ENCODE data around the gene SYNGR2.
"Not testable (repeated sequence)": the region's sequence is repeated elsewhere in the genome, so short reads cannot be mapped to it uniquely, and the experiment has no call there.

SYNGR2 gene

DNA sequence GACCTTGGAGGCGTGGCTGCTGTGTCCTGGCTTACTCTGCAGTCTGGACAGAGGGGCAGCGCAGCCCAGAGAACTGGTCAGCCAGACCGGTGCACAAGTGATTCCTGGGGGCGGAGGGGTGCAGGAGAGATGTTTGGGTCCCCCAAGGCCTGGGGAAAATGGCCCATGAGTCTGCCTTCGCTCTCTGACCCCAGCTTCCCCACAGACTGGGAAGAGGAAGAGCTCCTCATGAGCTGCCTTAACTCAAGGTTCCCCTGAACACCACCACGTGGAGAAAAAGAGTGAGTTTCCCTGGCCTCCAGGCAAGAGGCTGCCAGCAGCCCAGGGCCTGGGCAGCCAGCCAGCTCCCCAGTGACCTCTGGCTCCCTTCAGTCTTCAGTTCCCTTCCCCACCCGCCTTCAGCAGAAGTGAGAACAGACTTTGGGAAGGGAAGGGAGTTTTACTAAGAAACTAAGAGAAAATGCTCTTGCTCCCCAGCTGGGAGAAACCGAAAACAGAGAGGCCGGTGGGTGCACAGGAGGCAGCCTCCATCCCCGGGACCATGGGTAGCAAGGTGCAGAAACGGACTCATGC, 24.1 kb upstream of the SYNGR2 start:
- DNase-seq = peak; percentile 87

DNA sequence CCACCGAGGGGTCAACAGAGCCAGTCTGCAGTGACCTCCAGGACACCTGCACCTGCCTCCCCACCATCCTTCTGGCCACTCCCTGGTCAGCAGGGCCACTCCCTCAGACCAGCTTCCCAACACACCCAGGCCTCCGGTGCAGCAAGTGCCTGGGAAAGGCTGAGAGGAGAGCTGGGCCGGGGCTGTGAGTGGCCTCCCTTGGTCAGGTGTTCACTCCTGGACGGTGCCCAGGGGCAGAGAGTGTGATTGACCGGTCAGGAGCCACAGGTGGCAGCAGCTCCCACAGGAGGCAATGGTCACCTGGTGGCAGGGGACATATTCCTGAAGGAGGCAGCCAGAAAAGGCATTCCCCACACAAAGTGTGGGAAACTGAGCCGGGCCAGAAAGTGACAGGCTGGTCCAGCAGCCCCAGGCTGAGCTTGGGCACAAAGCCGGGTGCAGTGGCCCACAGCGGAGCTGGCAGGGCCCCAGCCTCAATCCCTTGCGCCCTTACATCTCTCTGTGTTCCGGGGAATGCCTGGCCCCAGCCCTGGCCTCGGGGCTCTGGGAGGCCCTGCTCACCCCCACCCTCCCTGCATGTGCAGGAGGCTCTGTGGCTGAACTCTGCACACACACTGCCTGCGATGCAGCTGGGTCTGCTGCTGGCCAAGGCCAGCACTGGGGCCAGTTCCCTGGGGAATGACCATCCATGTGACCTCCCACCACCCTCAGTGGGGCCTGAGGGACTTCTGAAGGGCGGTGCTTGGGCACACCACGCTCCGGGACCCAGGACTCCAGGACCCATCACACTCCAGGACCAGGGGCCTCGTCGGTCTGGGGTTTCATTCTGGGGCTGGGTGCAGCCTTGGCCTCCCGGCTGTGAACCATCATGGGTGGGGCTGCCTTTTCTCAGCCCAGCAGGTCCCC, 23.4 kb upstream of the SYNGR2 start:
- DNase-seq = no peak

DNA sequence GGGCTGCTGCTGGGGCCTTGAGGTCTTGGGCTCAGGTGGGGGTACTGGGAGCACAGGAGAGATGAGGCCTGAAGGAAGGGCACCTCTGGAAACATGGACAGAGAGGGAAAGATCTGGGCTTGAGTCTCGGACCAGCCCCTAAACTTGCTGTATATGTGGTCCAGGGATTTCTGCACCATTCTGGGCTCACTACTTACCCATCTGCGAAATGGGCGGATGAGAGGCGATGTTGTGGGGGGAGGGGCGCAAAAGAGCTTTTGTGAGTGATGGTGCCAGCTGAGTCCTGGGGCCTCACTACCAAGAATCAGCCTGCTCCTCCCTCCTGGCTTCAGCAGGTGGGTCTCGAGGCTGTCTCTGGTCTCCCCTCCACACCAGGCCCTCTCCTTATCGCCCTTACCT, 21.9 kb upstream of the SYNGR2 start:
- no peak for DNase-seq

DNA sequence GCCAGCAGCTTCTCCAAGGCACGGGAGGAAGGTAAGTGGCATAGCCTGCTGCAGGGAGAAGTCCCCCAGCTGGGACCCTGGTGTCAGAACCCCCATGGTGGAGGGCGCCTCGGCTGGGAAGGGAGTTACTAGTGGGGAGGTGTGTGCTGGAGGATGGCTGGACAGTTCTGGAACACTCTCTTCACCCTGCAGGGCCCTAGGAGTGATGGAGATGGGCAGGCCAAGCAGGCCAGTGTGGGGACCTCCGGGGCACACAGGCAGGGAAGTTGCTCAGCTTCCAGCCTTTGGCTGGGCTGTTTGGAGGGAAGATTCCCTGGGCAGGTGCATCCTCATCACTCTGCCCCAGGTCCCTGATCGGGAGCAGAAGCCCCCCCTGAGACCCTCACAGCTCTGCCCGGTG, 21.5 kb upstream of the SYNGR2 start:
- no peak for DNase-seq

DNA sequence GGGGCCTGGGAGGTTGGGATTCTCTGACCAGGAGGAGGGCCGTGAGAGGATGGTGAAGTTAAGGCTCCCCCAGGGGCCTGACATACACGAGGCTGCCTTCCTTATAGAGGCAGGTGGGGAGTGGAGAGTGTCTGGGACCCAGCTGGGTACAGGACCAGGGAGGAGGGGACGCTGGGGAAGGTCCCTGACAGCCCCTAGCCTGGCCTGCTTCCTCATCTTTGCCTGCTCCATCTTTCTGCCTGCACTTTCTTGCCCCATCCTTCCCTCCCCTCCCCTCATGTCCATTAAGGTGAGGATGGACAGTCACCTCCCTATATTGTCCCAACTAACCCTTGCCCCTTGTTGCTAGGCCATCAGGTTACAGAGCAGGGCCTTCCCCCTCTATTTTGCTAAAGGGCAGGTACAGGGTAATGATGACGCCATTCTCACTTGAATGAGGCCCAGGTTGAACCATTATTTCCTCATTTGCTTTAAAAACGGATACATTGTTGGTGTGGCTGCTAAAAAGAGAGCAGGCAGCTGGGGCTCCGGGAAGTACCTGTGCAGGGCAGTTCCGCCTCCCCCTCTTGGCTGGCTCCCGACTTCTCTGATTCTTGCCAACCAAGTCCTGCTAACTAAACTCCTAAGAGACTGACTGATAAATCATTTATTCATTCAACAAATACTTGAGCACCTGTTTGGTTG, 20.9 kb upstream of the SYNGR2 start:
- DNase-seq = no peak

DNA sequence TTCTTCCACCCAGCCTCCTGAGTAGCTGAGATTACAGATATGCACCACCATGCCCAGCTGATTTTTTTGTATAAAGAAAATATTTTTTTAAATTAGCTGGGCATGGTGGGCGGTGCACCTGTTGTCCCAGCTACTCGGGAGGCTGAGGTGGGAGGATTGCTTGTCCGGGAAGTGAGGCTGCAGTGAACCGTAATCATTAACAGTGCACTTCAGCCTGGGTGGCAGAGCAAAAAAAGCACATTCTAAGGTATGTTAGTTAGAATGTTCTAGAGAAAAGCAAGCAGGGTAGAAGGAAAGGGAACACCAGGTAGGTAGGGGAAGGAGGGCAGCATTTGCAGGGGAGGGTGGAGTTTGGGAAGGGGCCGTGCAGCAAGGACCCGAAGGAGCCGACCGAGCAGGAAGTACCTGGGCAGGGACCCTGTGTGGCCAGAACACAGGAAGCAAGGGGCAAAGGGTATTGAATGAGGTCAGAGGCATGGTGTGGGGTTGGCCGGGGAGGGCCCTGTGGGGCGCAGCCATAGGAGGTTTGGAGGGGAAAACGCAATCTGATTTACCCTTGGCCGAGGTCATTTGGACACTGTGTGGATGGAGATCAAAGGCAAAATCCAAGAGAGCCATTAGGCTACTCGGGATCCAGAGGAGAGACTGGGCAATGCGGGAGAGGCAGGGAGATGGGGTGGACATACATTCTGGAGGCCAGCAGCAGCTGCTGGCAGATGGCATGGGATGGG, 19.9 kb upstream of the SYNGR2 start:
- DNase-seq = no peak

DNA sequence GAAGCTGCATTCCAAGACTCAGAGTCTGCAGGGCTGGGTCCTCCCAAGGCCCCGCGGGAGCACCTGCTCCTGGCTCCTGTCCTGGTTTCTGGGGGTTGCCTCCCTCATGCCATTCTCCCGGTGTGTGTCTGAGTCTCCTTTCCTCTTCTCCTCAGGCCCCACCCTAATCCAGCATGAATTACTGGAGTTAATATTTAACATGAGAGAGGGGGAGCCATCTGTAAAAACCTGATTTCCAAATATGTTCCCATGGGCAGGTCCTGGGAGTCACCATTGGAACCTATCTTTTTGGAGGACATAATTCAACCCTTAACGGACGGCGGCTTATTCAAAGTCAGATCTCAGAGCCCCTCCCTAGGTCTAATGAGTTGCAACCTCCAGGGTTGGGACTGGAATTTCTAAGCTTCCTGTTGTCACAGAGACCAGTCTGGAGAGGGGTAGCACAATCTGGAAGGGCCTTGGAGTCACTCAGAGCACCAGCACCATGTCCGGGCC, 16.8 kb upstream of the SYNGR2 start:
- peak; percentile 84 for DNase-seq

DNA sequence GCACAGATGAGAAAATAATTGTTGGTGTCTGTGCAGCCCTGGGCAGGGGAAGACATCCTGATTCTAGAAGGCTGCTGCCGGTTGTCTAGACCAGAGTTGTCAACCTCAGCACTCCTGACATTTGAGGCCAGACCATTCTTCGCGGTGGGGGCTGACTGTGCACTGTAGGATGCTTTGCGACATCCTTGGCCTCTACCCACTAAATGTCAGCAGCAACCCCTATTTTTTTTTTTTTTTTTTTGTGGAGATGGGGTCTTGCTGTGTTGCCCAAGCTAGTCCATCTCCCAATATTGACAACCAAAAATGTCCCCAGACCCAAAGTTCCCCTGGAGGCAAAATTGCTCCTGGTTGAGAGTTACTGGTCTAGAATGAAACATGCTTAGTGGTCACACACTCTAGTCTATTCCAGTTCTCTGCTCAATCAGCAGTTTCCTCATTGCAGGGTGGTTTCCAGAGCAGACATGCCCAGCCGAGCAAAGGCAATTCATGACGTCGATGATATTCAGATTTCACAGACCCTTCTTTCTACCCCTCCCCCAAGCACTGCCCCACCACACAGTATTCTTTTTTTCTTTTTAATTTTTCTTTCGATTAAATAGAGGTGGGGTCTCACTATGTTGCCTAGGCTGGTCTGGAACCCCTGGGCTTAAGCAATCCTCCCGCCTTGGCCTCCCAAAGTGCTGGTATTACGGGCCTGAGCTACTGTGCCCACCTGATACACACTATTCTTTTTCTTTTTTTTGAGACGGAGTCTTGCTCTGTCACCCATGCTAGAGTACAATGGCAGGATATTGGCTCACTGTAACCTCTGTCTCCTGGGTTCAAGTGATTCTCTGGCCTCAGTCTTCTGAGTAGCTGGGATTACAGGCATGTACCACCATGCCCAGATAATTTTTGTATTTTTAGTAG, 13.2 kb upstream of the SYNGR2 start:
- DNase-seq = no peak

DNA sequence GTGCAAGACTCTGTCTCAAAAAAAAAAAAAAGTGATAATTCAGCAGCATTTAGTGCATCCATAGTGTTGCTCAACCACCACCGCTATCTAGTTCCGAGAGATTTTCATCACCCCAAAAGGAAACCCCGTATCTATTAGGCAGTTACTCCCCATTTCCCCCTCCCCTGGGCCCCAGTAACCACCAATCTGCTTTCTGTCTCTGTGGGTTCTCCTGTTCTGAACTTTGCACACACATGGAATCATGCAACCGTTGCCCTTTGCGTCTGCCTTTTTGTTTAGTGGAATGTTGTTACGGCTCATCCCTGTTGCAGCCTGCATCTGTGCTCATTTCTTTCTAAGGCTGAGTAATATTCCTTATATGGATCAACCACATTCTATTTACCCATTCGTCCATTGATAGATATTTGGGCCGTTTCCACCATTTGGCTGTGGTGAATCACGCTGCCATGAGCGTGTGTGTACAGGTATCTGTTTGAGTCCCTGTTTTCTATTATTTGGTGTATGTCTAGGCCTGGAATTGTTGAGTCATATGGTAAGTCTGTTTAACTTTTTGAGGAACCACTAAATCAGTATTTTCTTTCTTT, 8.7 kb upstream of the SYNGR2 start:
- peak; percentile 44 for DNase-seq

DNA sequence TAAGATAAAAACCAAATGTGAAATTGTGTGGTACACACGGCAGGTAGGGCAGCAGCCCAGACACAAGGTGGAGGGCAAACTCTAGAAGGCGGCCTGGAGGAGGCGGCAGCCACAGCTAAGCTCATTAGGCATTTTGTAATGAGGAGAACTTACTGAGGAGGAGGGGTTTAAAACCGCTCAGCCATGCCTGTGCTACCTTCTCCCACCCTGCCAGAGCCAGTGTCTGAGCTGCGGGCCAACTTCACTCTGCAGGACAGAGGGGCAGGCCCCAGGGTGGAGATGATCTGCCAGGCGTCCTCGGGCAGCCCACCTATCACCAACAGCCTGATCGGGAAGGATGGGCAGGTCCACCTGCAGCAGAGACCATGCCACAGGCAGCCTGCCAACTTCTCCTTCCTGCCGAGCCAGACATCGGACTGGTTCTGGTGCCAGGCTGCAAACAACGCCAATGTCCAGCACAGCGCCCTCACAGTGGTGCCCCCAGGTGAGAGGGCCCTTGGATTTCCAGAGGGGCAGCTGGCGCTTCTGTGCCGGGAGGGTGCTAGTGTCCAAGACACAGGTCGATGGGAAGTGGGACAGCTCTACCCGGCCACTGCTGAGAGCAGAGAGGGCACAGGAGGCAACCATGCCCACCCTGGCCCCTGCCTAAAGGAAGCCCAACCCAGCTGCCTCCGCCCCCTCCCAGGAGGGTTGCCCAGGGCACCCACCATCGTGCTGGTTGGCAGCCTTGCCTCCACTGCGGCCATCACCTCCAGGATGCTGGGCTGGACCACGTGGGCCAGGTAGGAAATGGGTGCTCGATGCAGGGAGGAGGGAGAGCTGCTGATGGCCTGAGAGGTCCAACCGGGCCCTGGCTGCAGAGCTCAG, 4.3 kb upstream of the SYNGR2 start:
- DNase-seq = no peak

DNA sequence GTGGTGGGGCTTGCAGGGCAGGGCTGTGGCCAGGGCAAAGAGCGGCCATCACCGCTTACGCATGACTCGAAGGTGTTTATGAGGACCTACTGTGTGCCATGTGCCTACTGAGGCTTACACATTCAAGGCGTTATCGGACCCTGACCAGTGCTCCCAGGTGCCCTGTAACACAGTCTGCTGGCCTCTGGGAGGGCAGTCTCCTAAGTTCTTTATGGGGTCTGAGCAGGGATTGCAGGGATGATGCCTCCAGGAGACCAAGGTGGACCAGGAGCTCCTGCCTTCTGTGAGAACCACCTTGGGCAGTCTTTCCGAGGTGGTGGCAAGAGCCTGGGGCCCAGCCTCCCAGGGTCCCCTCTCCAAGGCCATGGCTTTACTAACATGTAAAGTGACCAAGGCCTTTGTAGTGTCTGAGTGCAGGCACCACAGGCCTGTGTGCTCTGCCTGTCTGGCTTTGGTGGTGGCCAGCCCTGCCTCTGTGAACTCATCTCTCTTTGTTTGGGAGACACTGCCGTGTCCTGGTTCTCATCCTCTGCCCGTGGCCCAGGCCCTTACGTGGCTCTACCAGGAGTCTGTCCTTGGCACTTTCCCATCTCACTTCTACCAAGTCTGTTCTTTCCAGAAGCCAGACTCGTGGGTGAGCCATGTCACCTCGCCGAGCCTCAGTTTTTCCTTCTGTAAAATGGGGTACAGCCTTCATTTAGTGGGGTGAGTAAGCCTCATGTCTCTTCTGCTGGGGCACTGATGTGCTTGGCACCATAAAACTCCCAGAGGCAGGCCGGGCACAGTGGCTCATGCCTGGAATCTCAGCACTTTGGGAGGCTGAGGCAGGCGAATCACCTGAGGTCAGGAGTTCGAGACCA, 3.4 kb upstream of the SYNGR2 start:
- no peak for DNase-seq

DNA sequence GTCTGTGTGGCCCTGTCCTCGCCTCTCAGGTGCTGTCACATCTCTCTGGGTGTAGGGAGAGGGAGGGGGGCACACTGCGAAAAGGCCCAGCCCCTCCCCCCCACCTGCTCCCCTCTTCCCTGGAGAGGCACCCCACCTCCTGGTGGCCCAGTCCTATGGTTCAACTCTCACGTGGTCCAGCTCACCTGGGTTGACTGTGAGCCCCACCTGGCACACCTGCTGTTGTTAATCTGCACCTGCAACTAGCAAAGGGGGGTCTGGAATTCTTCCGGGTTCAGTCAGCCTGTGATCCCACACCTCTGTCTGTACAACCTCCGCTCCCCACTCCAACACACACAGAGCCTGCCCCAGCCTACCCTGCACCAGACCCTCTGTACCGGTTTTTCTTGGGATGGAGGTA, 2.0 kb upstream of the SYNGR2 start:
- DNase-seq = no peak

DNA sequence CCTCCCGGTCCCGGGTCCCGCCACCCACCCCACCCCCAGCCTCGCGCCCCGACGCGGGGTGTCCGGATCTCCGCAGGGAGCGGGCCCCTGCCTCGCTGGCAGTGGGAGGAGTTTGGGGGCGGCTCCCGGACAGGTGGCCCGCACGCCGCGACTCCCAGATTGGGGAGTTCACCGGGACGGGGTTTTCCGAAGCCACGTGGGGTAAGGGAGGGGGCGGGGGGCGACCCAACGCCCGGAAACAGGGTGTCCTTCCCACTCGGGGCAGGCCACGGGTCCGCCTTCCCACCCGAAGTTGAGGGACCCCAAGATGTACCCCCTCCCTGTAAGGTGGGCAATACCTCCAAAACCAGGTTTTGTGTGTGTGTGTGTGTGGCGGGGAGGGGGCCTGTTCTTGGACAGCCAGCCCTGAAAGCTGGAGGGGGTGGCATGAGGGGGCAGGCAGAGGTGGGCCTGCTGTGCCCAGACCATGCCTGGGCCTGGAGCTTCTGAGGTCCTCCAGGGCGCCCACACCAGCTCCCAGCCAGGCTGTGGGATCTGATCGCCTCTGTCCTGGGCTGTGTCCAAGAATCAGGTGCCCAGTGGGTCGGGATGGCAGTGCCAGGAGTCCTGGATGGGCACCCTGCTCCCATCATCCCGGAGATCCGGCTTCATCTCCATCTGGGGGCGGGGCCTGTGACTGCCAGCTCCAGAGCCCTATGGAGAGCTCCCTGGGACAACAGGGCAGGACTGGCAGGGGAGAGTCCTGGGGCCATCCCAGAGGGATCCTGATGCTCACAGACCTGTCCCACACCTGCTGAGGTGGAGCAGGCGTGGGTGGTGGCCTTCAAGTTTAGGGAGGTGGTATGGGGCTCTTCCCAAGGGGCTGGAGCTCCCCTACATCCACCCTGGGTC, 767 bp downstream of the SYNGR2 start:
- DNase-seq = peak; percentile 74

DNA sequence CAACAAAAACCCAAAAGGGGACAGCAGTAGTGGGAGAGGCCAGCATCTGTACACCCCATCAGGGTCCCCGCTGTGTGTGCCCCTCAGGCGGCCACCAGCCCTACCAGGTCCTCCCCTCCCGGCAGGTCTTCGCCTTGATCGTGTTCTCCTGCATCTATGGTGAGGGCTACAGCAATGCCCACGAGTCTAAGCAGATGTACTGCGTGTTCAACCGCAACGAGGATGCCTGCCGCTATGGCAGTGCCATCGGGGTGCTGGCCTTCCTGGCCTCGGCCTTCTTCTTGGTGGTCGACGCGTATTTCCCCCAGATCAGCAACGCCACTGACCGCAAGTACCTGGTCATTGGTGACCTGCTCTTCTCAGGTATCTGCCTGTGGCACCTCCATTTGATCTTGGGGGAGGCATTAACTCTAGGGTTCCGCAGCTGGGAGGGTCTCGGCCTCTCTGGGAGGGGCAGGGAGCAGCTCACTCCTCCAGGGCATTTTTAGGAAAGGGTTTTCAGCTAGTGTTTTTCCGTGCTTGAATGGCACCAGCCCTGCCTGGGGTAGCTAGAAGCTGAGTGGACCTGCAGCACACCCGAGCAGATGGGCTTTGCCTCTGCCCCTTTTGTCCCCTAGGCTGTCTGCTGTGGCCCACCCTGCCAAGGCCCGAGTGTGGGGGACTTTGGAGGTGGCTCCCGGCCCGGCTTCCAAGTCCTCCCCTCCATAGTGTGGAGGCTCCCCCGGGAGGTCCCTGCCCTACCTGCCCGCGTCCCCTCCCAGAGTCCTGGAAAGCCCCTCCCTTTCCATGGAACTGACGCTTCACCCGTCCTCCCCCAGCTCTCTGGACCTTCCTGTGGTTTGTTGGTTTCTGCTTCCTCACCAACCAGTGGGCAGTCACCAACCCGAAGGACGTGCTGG, 2.6 kb downstream of the SYNGR2 start:
- no peak for DNase-seq

DNA sequence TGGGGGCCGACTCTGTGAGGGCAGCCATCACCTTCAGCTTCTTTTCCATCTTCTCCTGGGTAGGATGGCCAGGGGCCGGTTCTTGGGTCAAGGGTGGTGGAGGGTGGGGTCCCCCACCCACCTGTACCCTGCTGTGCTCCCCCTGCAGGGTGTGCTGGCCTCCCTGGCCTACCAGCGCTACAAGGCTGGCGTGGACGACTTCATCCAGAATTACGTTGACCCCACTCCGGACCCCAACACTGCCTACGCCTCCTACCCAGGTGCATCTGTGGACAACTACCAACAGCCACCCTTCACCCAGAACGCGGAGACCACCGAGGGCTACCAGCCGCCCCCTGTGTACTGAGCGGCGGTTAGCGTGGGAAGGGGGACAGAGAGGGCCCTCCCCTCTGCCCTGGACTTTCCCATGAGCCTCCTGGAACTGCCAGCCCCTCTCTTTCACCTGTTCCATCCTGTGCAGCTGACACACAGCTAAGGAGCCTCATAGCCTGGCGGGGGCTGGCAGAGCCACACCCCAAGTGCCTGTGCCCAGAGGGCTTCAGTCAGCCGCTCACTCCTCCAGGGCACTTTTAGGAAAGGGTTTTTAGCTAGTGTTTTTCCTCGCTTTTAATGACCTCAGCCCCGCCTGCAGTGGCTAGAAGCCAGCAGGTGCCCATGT, 3.3 kb downstream of the SYNGR2 start:
- DNase-seq = not testable (repeated sequence)

DNA sequence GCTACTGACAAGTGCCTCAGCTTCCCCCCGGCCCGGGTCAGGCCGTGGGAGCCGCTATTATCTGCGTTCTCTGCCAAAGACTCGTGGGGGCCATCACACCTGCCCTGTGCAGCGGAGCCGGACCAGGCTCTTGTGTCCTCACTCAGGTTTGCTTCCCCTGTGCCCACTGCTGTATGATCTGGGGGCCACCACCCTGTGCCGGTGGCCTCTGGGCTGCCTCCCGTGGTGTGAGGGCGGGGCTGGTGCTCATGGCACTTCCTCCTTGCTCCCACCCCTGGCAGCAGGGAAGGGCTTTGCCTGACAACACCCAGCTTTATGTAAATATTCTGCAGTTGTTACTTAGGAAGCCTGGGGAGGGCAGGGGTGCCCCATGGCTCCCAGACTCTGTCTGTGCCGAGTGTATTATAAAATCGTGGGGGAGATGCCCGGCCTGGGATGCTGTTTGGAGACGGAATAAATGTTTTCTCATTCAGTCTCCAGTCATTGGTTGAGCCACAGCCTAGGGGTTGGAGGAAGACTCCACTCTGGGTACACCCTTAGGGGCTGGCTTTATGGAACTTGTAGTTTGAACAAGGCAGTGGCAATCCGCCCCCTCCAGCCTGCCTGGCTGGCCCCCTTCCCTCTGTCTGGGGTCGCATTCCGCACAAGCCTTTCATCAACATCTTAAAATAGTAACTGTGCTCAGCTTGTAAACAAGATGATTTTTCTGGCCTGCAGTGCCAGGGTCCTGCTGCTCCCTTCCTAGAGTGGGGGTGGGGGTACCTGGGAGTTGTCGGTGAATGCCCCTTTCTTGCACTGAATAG, 4.1 kb downstream of the SYNGR2 start:
- DNase-seq = peak; percentile 35

Data from EL (cell line).